Skeletal muscle tissue (tissue), 4 donors: ENCODE data around the gene TYW1B. TPM values are rescaled to one million over a fixed set of nuclear protein-coding genes. Genes with fewer than 3 reads are reported as not detected.
"Not testable (repeated sequence)": the region's sequence is repeated elsewhere in the genome, so short reads cannot be mapped to it uniquely, and the experiment has no call there.

Source experiments
- H3K27ac ChIP-seq: one replicate; pipeline ENCODE4 v1.7.0; 2013; ENCODE audit warnings: mild to moderate bottlenecking, low read depth, low read length, inconsistent platforms
- H3K27me3 ChIP-seq, 3 donors: one replicate each; pipeline ENCODE4 v1.7.0; 2013; ENCODE audit warnings: low read length in 3 of 3; ENCODE audit not compliant: control insufficient read depth in 3 of 3, insufficient read depth in 3 of 3
- H3K36me3 ChIP-seq, 3 donors: one replicate each; pipeline ENCODE4 v1.7.0; 2013; ENCODE audit warnings: low read length in 3 of 3; ENCODE audit not compliant: control insufficient read depth in 3 of 3, insufficient read depth in 3 of 3
- H3K4me1 ChIP-seq, 3 donors: one replicate each; pipeline ENCODE4 v1.7.0; 2013; ENCODE audit warnings: low read length in 3 of 3, mild to moderate bottlenecking in 3 of 3; ENCODE audit not compliant: control insufficient read depth in 3 of 3, insufficient read depth in 3 of 3
- H3K4me3 ChIP-seq, 3 donors: one replicate each; pipeline ENCODE4 v1.7.0; 2013; ENCODE audit warnings: low read length in 3 of 3
- H3K9ac ChIP-seq, 3 donors: one replicate each; pipeline ENCODE4 v1.7.0; 2013; ENCODE audit warnings: low read length in 3 of 3, mild to moderate bottlenecking in 3 of 3, moderate library complexity in 2 of 3, low read depth in 1 of 3
- H3K9me3 ChIP-seq, 3 donors: one replicate each; pipeline ENCODE4 v1.7.0; 2013; ENCODE audit warnings: low read length in 3 of 3; ENCODE audit not compliant: control insufficient read depth in 3 of 3
- total RNA-seq: library from RNA; depleted of rRNA; stranded (reverse); fragments of >200 nt; gene quantifications from one replicate; pipeline ENCODE4 v1.2.3, GENCODE V29; 2014
- donor health status: Osteomylitis.

TYW1B gene
- total RNA-seq = 6.8 TPM

- Histone ChIP-seq H3K36me3 (peaks cover 4 to 15% (median 15%) of the 10 kb centered on the region in 3 donors), H3K27ac (peak within 1 kb of the TSS; percentile 86), H3K4me3 (peak within 1 kb of the TSS; percentile 82 to 87 (median 82)), H3K4me1 (peaks cover 6 to 12% (median 7%) of the 10 kb centered on the region in 3 donors), H3K9ac (peak within 1 kb of the TSS; percentile 63 to 86 (median 83))
- H3K27me3 ChIP-seq, H3K9me3 ChIP-seq: not testable (repeated sequence)
Measured at GRCh38 chr7:72827839-72828591, at the start of gene TYW1B. TSS of gene TYW1B (minus strand) at chr7:72828200. CDS start at chr7:72828075, 125 bp downstream.

DNA sequence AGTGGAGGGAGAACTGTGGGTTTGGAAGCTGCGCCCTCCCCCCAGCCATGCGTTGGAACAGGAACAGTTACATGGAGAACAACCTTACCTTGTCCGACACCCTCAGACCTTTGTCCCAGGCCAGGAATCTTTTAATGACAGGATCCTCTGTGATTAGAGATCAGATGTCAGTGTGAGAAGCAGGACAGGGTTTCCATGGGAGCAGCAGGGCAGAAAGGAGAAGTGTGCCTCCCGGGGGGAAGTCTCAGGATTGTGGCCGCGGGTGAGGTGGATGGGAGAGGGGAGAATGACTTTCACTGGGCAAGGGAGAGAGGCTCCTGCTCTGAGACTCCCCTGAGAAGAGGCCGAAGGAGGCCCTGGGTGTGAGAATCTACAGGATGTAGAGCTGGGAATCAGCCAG, 39.6 kb upstream of the TYW1B start:
- H3K9ac ChIP-seq, H3K4me1 ChIP-seq, H3K4me3 ChIP-seq, H3K36me3 ChIP-seq, H3K9me3 ChIP-seq, H3K27ac ChIP-seq, H3K27me3 ChIP-seq: not testable (repeated sequence)

DNA sequence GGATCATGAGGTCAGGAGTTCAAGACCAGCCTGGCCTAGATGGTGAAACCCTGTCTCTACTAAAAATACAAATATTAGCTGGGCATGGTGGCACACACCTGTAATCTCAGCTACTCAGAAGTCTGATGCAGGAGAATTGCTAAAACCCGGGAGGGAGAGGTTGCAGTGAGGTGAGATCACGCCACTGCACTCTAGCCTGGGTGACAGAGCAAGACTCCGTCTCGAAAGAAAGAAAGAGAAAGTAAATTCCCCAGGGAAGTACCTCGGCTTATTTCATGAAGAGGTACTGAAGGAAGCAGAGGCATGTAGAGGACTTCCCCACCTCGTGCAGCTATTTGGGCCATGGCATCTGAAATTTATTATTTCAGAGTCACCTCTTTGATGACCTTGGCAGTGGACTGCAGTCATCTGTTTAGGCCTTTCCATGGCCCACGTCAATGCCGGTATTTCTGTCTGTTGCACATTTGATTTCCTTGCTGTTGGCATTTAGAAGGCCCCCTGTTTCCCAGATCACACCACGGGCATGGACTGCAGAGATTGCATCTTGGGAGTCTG, 30.9 kb upstream of the TYW1B start:
- H3K9me3 ChIP-seq, H3K4me3 ChIP-seq, H3K36me3 ChIP-seq, H3K27ac ChIP-seq, H3K9ac ChIP-seq, H3K4me1 ChIP-seq, H3K27me3 ChIP-seq: not testable (repeated sequence)

- not testable (repeated sequence) for H3K4me3 ChIP-seq, H3K4me1 ChIP-seq, H3K36me3 ChIP-seq, H3K27me3 ChIP-seq, H3K9ac ChIP-seq, H3K27ac ChIP-seq, H3K9me3 ChIP-seq
Measured at GRCh38 chr7:72857925-72858324, 29.9 kb upstream of the TYW1B start.

GRCh38 chr7:72855261-72855660, 27.3 kb upstream of the TYW1B start:
- H3K9me3 ChIP-seq, H3K9ac ChIP-seq, H3K27me3 ChIP-seq, H3K27ac ChIP-seq, H3K36me3 ChIP-seq, H3K4me1 ChIP-seq, H3K4me3 ChIP-seq: not testable (repeated sequence)

- not testable (repeated sequence) for H3K9me3 ChIP-seq, H3K9ac ChIP-seq, H3K4me3 ChIP-seq, H3K36me3 ChIP-seq, H3K27ac ChIP-seq, H3K27me3 ChIP-seq, H3K4me1 ChIP-seq
Measured at GRCh38 chr7:72852937-72853336, 24.9 kb upstream of the TYW1B start.

GRCh38 chr7:72850746-72851145, 22.7 kb upstream of the TYW1B start:
- H3K27me3 ChIP-seq, H3K4me3 ChIP-seq, H3K9me3 ChIP-seq, H3K36me3 ChIP-seq, H3K27ac ChIP-seq, H3K4me1 ChIP-seq, H3K9ac ChIP-seq: not testable (repeated sequence)

DNA sequence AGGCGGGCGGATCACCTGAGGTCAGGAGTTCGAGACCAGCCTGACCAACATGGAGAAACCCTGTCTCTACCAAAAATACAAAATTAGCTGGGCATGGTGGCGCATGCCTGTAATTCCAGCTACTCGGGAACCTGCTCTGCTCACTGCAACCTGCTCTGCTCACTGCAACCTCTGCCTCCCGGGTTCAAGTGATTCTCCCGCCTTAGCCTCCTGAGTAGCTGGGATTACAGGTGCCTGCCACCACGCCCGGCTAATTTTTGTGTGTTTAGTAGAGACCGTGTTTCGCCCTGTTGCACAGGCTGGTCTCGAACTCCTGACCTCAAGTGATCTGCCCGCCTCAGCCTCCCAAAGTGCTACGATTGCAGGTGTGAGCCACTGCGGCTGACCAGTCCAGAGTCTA, 16.1 kb upstream of the TYW1B start:
- not testable (repeated sequence) for H3K36me3 ChIP-seq, H3K4me3 ChIP-seq, H3K9me3 ChIP-seq, H3K9ac ChIP-seq, H3K27ac ChIP-seq, H3K27me3 ChIP-seq, H3K4me1 ChIP-seq

- H3K9ac ChIP-seq, H3K9me3 ChIP-seq, H3K4me1 ChIP-seq, H3K4me3 ChIP-seq, H3K27me3 ChIP-seq, H3K36me3 ChIP-seq, H3K27ac ChIP-seq: not testable (repeated sequence)
Measured at GRCh38 chr7:72843166-72843565, 15.2 kb upstream of the TYW1B start.

DNA sequence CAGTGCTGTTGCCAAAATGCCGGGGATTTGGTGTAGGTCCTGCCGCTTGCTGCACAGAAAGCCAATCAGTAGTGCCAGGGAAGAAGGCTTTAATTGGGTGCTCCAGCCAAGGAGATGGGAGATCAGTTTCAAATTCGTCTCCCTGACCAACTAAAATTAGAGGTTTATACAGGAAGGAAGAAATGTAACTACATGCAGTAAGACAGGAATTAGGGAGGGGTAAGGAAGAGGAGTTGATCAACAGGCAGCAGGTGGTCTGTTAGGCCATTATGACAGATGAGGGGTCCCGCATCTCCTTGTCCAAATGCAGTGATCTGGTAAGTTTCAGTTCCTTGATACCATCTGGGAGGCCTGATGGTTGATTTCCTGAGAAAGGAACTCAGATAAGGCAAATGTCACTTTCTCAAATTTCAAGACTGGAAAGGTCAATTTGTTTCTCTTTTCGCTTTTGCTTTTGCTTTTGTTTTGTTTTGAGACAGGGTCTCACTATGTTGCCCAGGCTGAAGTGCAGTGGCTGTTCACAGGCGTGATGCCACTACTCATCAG, 13.0 kb upstream of the TYW1B start:
- H3K4me3 ChIP-seq, H3K9ac ChIP-seq, H3K4me1 ChIP-seq, H3K27ac ChIP-seq, H3K27me3 ChIP-seq, H3K9me3 ChIP-seq: not testable (repeated sequence)
- H3K36me3 ChIP-seq = peaks cover 5 to 10% (median 5%) of the 10 kb centered on the region in 3 donors
